ENCODE data around the gene TACO1.

TACO1 gene

GRCh38 chr17:63649813-63650212 is 49.1 kb downstream of the TACO1 start:
- H2AFZ ChIP-seq (ENCODE audit: low read depth, low read length): no peak overlapping the region
- H3K4me3 ChIP-seq (ENCODE audit: low read length): no peak overlapping the region
- H3K27me3 ChIP-seq (ENCODE audit: insufficient read depth, low read length): no peaks in the 10 kb centered on the region
- peaks cover 48% of the 10 kb centered on the region for H3K36me3 ChIP-seq (ENCODE audit: insufficient read depth, low read length)
- H3K9me3 ChIP-seq (ENCODE audit: low read length): no peaks in the 10 kb centered on the region
- no peaks in the 10 kb centered on the region for H3K4me1 ChIP-seq (ENCODE audit: insufficient read depth, low read length)

GRCh38 chr17:63652106-63652505 is 51.4 kb downstream of the TACO1 start:
- Histone ChIP-seq H3K4me1 (ENCODE audit: insufficient read depth, low read length) (no peaks in the 10 kb centered on the region), H3K9me3 (ENCODE audit: low read length) (no peaks in the 10 kb centered on the region), H3K27me3 (ENCODE audit: insufficient read depth, low read length) (no peaks in the 10 kb centered on the region), H3K4me3 (ENCODE audit: low read length) (no peak overlapping the region), H3K36me3 (ENCODE audit: insufficient read depth, low read length) (peaks cover 38% of the 10 kb centered on the region), H2AFZ (ENCODE audit: low read depth, low read length) (no peak overlapping the region)

- Histone ChIP-seq H3K27me3 (ENCODE audit: insufficient read depth, low read length) (no peaks in the 10 kb centered on the region), H3K4me1 (ENCODE audit: insufficient read depth, low read length) (no peaks in the 10 kb centered on the region), H3K36me3 (ENCODE audit: insufficient read depth, low read length) (peaks cover 39% of the 10 kb centered on the region), H3K4me3 (ENCODE audit: low read length) (no peak overlapping the region), H3K9me3 (ENCODE audit: low read length) (no peaks in the 10 kb centered on the region), H2AFZ (ENCODE audit: low read depth, low read length) (no peak overlapping the region)
Measured at GRCh38 chr17:63653050-63653449, 52.4 kb downstream of the TACO1 start.

DNA sequence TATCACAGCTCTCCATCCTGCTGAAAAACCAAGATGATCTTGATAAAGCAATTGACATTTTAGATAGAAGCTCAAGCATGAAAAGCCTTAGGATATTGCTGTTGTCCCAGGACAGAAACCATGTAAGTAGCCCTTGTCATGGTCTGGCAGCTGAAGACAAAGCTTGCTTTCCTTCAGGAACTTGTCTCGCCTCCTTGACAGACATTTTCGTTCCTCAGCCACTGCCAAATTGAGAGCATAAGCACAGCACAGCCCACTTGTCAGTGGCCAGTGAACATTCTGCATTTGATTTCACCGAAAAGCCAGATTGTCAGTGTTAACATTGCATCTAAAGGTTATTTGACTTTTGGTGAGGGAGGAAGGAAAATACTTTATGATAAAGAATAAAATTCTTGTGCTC is 57.1 kb downstream of the TACO1 start:
- Histone ChIP-seq H3K4me3 (ENCODE audit: low read length) (no peak overlapping the region), H2AFZ (ENCODE audit: low read depth, low read length) (no peak overlapping the region), H3K27me3 (ENCODE audit: insufficient read depth, low read length) (no peaks in the 10 kb centered on the region), H3K9me3 (ENCODE audit: low read length) (no peaks in the 10 kb centered on the region), H3K4me1 (ENCODE audit: insufficient read depth, low read length) (no peaks in the 10 kb centered on the region), H3K36me3 (ENCODE audit: insufficient read depth, low read length) (peaks cover 42% of the 10 kb centered on the region)
